Naive thymus-derived CD8-positive, alpha-beta T cell (primary cell): ENCODE results near the gene MAP3K4. TPM values are rescaled to one million over a fixed set of nuclear protein-coding genes. Genes with fewer than 3 reads are reported as not detected.

ENCODE experiments used
- ATAC-seq, 2 donors: fragments of 150-1000 bp; cut with Tn5 transposase in 1 of 2; sonication (Bioruptor Pico), chemical (Tn5 transposase) in 1 of 2; 1 replicate in 1 of 2; 2 replicates in 1 of 2; pipeline ENCODE4 v1.10.0; 2021; ENCODE audit warnings: mild to moderate bottlenecking in 2 of 2, moderate library complexity in 2 of 2
- POLR2A ChIA-PET: fragments of 350-600 bp; sonication (Branson Sonifier 250); formaldehyde crosslinking; loops from one replicate; lab custom pipeline; 2021; ENCODE audit warnings: antibody characterized with exemption; lab: Charles Lee
- DNase-seq, 10 donors: peaks; one replicate each; pipeline versions ENCODE4 v3.0.0 to v3.0.0-alpha.2; 2020 to 2022
- H3K27ac Mint-ChIP-seq, 10 donors: one replicate each; pipeline ENCODE4 v1.8.0; 2020 to 2022; ENCODE audit warnings: mild to moderate bottlenecking in 10 of 10, mixed read lengths in 10 of 10, moderate library complexity in 4 of 10, inconsistent platforms in 1 of 10
- H3K27me3 Mint-ChIP-seq, 5 donors: one replicate each; pipeline ENCODE4 v1.8.0; 2021 to 2022; ENCODE audit warnings: mixed read lengths in 5 of 5
- H3K36me3 Mint-ChIP-seq, 3 donors: one replicate each; pipeline ENCODE4 v1.8.0; 2020 to 2022; ENCODE audit warnings: mixed read lengths in 3 of 3, mild to moderate bottlenecking in 2 of 3, inconsistent platforms in 1 of 3
- H3K4me1 Mint-ChIP-seq, 4 donors: one replicate each; pipeline ENCODE4 v1.8.0; 2021 to 2022; ENCODE audit warnings: mixed read lengths in 4 of 4
- H3K4me3 Mint-ChIP-seq, 10 donors: one replicate each; pipeline ENCODE4 v1.8.0; 2020 to 2022; ENCODE audit warnings: mild to moderate bottlenecking in 10 of 10, mixed read lengths in 10 of 10, moderate library complexity in 6 of 10, inconsistent platforms in 1 of 10
- H3K9me3 Mint-ChIP-seq, 9 donors: one replicate each; pipeline ENCODE4 v1.8.0; 2020 to 2022; ENCODE audit warnings: mixed read lengths in 9 of 9, mild to moderate bottlenecking in 3 of 9, inconsistent platforms in 1 of 9, moderate library complexity in 1 of 9
- polyA plus RNA-seq, 3 donors: library from polyadenylated mRNA; unstranded; fragments of 300-500 nt; fragmentation: Illumina TruSeq; gene quantifications; one replicate each; pipeline ENCODE4 v1.2.3, GENCODE V29; 2021
- total RNA-seq, 8 experiments: library from RNA in 2 of 8; stranded (reverse) in 2 of 8; gene quantifications; one replicate each; pipeline ENCODE4 v1.2.3 and lab custom pipeline; 2021 to 2026

MAP3K4 gene
- total and polyA plus RNA-seq, 5 experiments from 2014 or later = 4.2 to 63.8 (median 13.5) TPM

GRCh38 chr6:161139766-161140553, 148.4 kb downstream of the MAP3K4 start:
- ATAC-seq (no peak), DNase-seq (peak in 2 of 10 donors; percentile 32 to 37)
- Mint-ChIP-seq H3K27ac (no peak overlapping the region), H3K36me3 (peaks cover 0 to 11% (median 5%) of the 10 kb centered on the region in 3 donors), H3K27me3 (no peaks in the 10 kb centered on the region), H3K4me1 (peaks cover 0 to 8% (median 2%) of the 10 kb centered on the region in 4 donors), H3K4me3 (no peak overlapping the region), H3K9me3 (peaks cover 0 to 2% (median 0%) of the 10 kb centered on the region in 9 donors)
- POLR2A ChIA-PET = no interaction called here

- Mint-ChIP-seq H3K9me3 (peaks cover 0 to 2% (median 0%) of the 10 kb centered on the region in 9 donors), H3K36me3 (peaks cover 0 to 11% (median 5%) of the 10 kb centered on the region in 3 donors), H3K4me3 (no peak overlapping the region), H3K27me3 (no peaks in the 10 kb centered on the region), H3K27ac (no peak overlapping the region), H3K4me1 (peaks cover 0 to 8% (median 2%) of the 10 kb centered on the region in 4 donors)
- no peak for DNase-seq
- no peak for ATAC-seq
- POLR2A ChIA-PET = no interaction called here
Measured at GRCh38 chr6:161140554-161140875, 148.9 kb downstream of the MAP3K4 start.

GRCh38 chr6:161141173-161141572, 149.6 kb downstream of the MAP3K4 start:
- Mint-ChIP-seq H3K4me1 (peaks cover 0 to 4% (median 2%) of the 10 kb centered on the region in 4 donors), H3K4me3 (peak overlapping the region in 1 of 10 donors; percentile 4), H3K27ac (no peak overlapping the region), H3K9me3 (peaks cover 0 to 2% (median 0%) of the 10 kb centered on the region in 9 donors), H3K36me3 (peaks cover 0 to 10% (median 3%) of the 10 kb centered on the region in 3 donors), H3K27me3 (no peaks in the 10 kb centered on the region)
- ATAC-seq (no peak), DNase-seq (no peak)
- POLR2A ChIA-PET = no interaction called here

GRCh38 chr6:161142957-161143296, 151.4 kb downstream of the MAP3K4 start:
- H3K36me3 Mint-ChIP-seq = peaks cover 0 to 9% (median 0%) of the 10 kb centered on the region in 3 donors
- POLR2A ChIA-PET = no interaction called here
- DNase-seq (no peak), ATAC-seq (no peak)
- H3K4me3 Mint-ChIP-seq = no peak overlapping the region
- no peaks in the 10 kb centered on the region for H3K27me3 Mint-ChIP-seq
- no peaks in the 10 kb centered on the region for H3K4me1 Mint-ChIP-seq
- no peak overlapping the region for H3K27ac Mint-ChIP-seq
- peaks cover 0 to 2% (median 0%) of the 10 kb centered on the region in 9 donors for H3K9me3 Mint-ChIP-seq

- H3K4me3 Mint-ChIP-seq = no peak overlapping the region
- DNase-seq = no peak
- H3K27ac Mint-ChIP-seq = no peak overlapping the region
- no peaks in the 10 kb centered on the region for H3K4me1 Mint-ChIP-seq
- POLR2A ChIA-PET = no interaction called here
- ATAC-seq = no peak
- peaks cover 0 to 9% (median 0%) of the 10 kb centered on the region in 3 donors for H3K36me3 Mint-ChIP-seq
- no peaks in the 10 kb centered on the region for H3K27me3 Mint-ChIP-seq
- H3K9me3 Mint-ChIP-seq = peaks cover 0 to 2% (median 0%) of the 10 kb centered on the region in 9 donors
Measured at GRCh38 chr6:161143663-161144430, 152.3 kb downstream of the MAP3K4 start.

- POLR2A ChIA-PET = no interaction called here
- Mint-ChIP-seq H3K27me3 (no peaks in the 10 kb centered on the region), H3K9me3 (no peaks in the 10 kb centered on the region), H3K36me3 (peaks cover 0 to 5% (median 0%) of the 10 kb centered on the region in 3 donors), H3K4me3 (no peak overlapping the region), H3K4me1 (peaks cover 0 to 2% (median 0%) of the 10 kb centered on the region in 4 donors), H3K27ac (peak overlapping the region in 1 of 10 donors; percentile 19)
- DNase-seq (no peak), ATAC-seq (no peak)
Measured at GRCh38 chr6:161150136-161150535, 158.6 kb downstream of the MAP3K4 start.

GRCh38 chr6:161150566-161150965, 159.0 kb downstream of the MAP3K4 start:
- no peak for ATAC-seq
- Mint-ChIP-seq H3K4me3 (no peak overlapping the region), H3K27me3 (no peaks in the 10 kb centered on the region), H3K4me1 (peaks cover 0 to 2% (median 0%) of the 10 kb centered on the region in 4 donors), H3K36me3 (peaks cover 0 to 5% (median 0%) of the 10 kb centered on the region in 3 donors), H3K27ac (no peak overlapping the region), H3K9me3 (no peaks in the 10 kb centered on the region)
- no peak for DNase-seq
- POLR2A ChIA-PET = no interaction called here

- Mint-ChIP-seq H3K4me3 (no peak overlapping the region), H3K27ac (peak overlapping the region in 2 of 10 donors; percentile 32 to 56), H3K27me3 (no peaks in the 10 kb centered on the region), H3K4me1 (peaks cover 0 to 2% (median 0%) of the 10 kb centered on the region in 4 donors), H3K36me3 (peaks cover 0 to 6% (median 0%) of the 10 kb centered on the region in 3 donors), H3K9me3 (peaks cover 0 to under 1% (median 0%) of the 10 kb centered on the region in 9 donors)
- ATAC-seq (no peak), DNase-seq (no peak)
- POLR2A ChIA-PET = no interaction called here
Measured at GRCh38 chr6:161151059-161151645, 159.6 kb downstream of the MAP3K4 start.

GRCh38 chr6:161151660-161152526, 160.3 kb downstream of the MAP3K4 start:
- no peak for ATAC-seq
- Mint-ChIP-seq H3K27ac (peak overlapping the region in 3 of 10 donors; percentile 32 to 71 (median 63)), H3K36me3 (peaks cover 0 to 9% (median 2%) of the 10 kb centered on the region in 3 donors), H3K27me3 (no peaks in the 10 kb centered on the region), H3K4me1 (peaks cover 0 to 2% (median 0%) of the 10 kb centered on the region in 4 donors), H3K9me3 (peaks cover 0 to 5% (median 0%) of the 10 kb centered on the region in 9 donors), H3K4me3 (peak overlapping the region in 1 of 10 donors; percentile 34)
- POLR2A ChIA-PET = no interaction called here
- DNase-seq = no peak

GRCh38 chr6:161152527-161152862, 160.9 kb downstream of the MAP3K4 start:
- H3K4me3 Mint-ChIP-seq = no peak overlapping the region
- ATAC-seq (no peak), DNase-seq (no peak)
- H3K4me1 Mint-ChIP-seq = peaks cover 0 to 2% (median 0%) of the 10 kb centered on the region in 4 donors
- POLR2A ChIA-PET = no interaction called here
- H3K9me3 Mint-ChIP-seq = peaks cover 0 to 11% (median 3%) of the 10 kb centered on the region in 9 donors
- no peak overlapping the region for H3K27ac Mint-ChIP-seq
- H3K27me3 Mint-ChIP-seq = no peaks in the 10 kb centered on the region
- H3K36me3 Mint-ChIP-seq = peaks cover 0 to 10% (median 5%) of the 10 kb centered on the region in 3 donors

- Mint-ChIP-seq H3K27ac (no peak overlapping the region), H3K27me3 (no peaks in the 10 kb centered on the region), H3K9me3 (peaks cover 0 to 15% (median 6%) of the 10 kb centered on the region in 9 donors), H3K4me1 (peaks cover 0 to 2% (median 0%) of the 10 kb centered on the region in 4 donors), H3K4me3 (no peak overlapping the region), H3K36me3 (peaks cover 0 to 13% (median 9%) of the 10 kb centered on the region in 3 donors)
- peak in 1 of 10 donors; percentile 5 for DNase-seq
- POLR2A ChIA-PET = no interaction called here
- no peak for ATAC-seq
Measured at GRCh38 chr6:161152907-161153662, 161.5 kb downstream of the MAP3K4 start.
